Skeletal muscle tissue (tissue), 4 donors: ENCODE measurements around the gene PRTG. TPM values are rescaled to one million over a fixed set of nuclear protein-coding genes. Genes with fewer than 3 reads are reported as not detected.

Source experiments
- H3K27ac ChIP-seq: one replicate; pipeline ENCODE4 v1.7.0; 2013; ENCODE audit warnings: mild to moderate bottlenecking, low read depth, low read length, inconsistent platforms
- H3K27me3 ChIP-seq, 3 donors: one replicate each; pipeline ENCODE4 v1.7.0; 2013; ENCODE audit warnings: low read length in 3 of 3; ENCODE audit not compliant: control insufficient read depth in 3 of 3, insufficient read depth in 3 of 3
- H3K36me3 ChIP-seq, 3 donors: one replicate each; pipeline ENCODE4 v1.7.0; 2013; ENCODE audit warnings: low read length in 3 of 3; ENCODE audit not compliant: control insufficient read depth in 3 of 3, insufficient read depth in 3 of 3
- H3K4me1 ChIP-seq, 3 donors: one replicate each; pipeline ENCODE4 v1.7.0; 2013; ENCODE audit warnings: low read length in 3 of 3, mild to moderate bottlenecking in 3 of 3; ENCODE audit not compliant: control insufficient read depth in 3 of 3, insufficient read depth in 3 of 3
- H3K4me3 ChIP-seq, 3 donors: one replicate each; pipeline ENCODE4 v1.7.0; 2013; ENCODE audit warnings: low read length in 3 of 3
- H3K9ac ChIP-seq, 3 donors: one replicate each; pipeline ENCODE4 v1.7.0; 2013; ENCODE audit warnings: low read length in 3 of 3, mild to moderate bottlenecking in 3 of 3, moderate library complexity in 2 of 3, low read depth in 1 of 3
- H3K9me3 ChIP-seq, 3 donors: one replicate each; pipeline ENCODE4 v1.7.0; 2013; ENCODE audit warnings: low read length in 3 of 3; ENCODE audit not compliant: control insufficient read depth in 3 of 3
- total RNA-seq: library from RNA; depleted of rRNA; stranded (reverse); fragments of >200 nt; gene quantifications from one replicate; pipeline ENCODE4 v1.2.3, GENCODE V29; 2014
- donor health status: Osteomylitis.

PRTG gene
- total RNA-seq, 1 donor from 2014 or later = 4.7 TPM

- Histone ChIP-seq H3K4me1 (no peaks in the 10 kb centered on the region), H3K4me3 (no peak overlapping the region), H3K27me3 (no peaks in the 10 kb centered on the region), H3K9ac (no peak overlapping the region), H3K9me3 (no peaks in the 10 kb centered on the region), H3K27ac (no peak overlapping the region), H3K36me3 (no peaks in the 10 kb centered on the region)
Observed at GRCh38 chr15:55683376-55683775, 59.6 kb downstream of the PRTG start.

DNA sequence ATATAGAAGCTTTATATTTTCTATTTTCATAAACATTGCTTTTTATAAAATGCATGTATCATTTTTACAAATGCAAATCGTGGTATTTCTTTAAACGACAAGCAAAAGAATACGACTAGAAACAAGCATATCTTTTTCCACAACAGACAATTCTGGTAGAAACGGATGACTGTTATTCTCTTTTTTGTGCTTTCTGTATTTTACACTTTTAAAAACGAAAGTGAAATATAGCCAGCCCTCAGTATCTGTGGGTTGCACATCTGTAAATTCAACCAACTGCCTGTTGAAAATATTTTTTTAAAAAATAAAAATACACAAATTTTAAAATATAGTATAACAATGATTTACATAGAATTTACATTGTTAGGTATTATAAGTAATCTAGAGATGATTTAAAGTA is 61.3 kb downstream of the PRTG start:
- H3K27me3 ChIP-seq = no peaks in the 10 kb centered on the region
- no peaks in the 10 kb centered on the region for H3K36me3 ChIP-seq
- H3K9ac ChIP-seq = no peak overlapping the region
- H3K27ac ChIP-seq = no peak overlapping the region
- no peaks in the 10 kb centered on the region for H3K9me3 ChIP-seq
- H3K4me1 ChIP-seq = no peaks in the 10 kb centered on the region
- H3K4me3 ChIP-seq = no peak overlapping the region

- Histone ChIP-seq H3K9ac (no peak overlapping the region), H3K36me3 (no peaks in the 10 kb centered on the region), H3K9me3 (no peaks in the 10 kb centered on the region), H3K27me3 (no peaks in the 10 kb centered on the region), H3K4me3 (no peak overlapping the region), H3K4me1 (no peaks in the 10 kb centered on the region), H3K27ac (no peak overlapping the region)
Observed at GRCh38 chr15:55676507-55676906, 66.4 kb downstream of the PRTG start.

GRCh38 chr15:55673287-55673686 is 69.7 kb downstream of the PRTG start:
- no peaks in the 10 kb centered on the region for H3K4me1 ChIP-seq
- H3K36me3 ChIP-seq = no peaks in the 10 kb centered on the region
- H3K27me3 ChIP-seq = no peaks in the 10 kb centered on the region
- H3K4me3 ChIP-seq = no peak overlapping the region
- H3K27ac ChIP-seq = no peak overlapping the region
- H3K9me3 ChIP-seq = no peaks in the 10 kb centered on the region
- H3K9ac ChIP-seq = no peak overlapping the region

- Histone ChIP-seq H3K9me3 (no peaks in the 10 kb centered on the region), H3K27me3 (no peaks in the 10 kb centered on the region), H3K27ac (no peak overlapping the region), H3K4me3 (no peak overlapping the region), H3K4me1 (no peaks in the 10 kb centered on the region), H3K9ac (no peak overlapping the region), H3K36me3 (no peaks in the 10 kb centered on the region)
Observed at GRCh38 chr15:55669270-55669669, 73.7 kb downstream of the PRTG start.

- H3K9ac ChIP-seq = no peak overlapping the region
- no peaks in the 10 kb centered on the region for H3K27me3 ChIP-seq
- H3K4me1 ChIP-seq = no peaks in the 10 kb centered on the region
- no peak overlapping the region for H3K4me3 ChIP-seq
- H3K36me3 ChIP-seq = no peaks in the 10 kb centered on the region
- H3K9me3 ChIP-seq = no peaks in the 10 kb centered on the region
- no peak overlapping the region for H3K27ac ChIP-seq
Observed at GRCh38 chr15:55665605-55666227, 77.2 kb downstream of the PRTG start.

DNA sequence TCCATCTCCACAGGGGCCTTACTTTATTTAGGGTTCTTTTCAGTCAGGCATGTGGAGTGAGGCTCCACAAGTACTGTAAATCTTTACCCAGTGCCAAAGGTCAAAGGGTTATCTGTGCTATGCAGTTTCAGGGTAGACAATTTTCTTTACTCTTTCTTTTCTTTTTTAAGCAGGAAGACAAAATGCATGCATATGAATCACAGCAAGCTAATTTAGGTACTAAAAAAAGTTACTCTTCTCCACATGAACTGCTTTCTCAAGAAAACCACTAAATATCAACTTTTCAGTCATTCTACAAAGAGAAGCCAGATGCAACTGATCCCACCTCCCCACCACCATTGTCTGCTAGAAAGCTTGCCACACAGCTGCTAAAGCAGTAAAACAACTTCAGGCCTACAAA is 81.5 kb downstream of the PRTG start:
- H3K9me3 ChIP-seq = no peaks in the 10 kb centered on the region
- no peak overlapping the region for H3K9ac ChIP-seq
- no peaks in the 10 kb centered on the region for H3K27me3 ChIP-seq
- H3K4me1 ChIP-seq = no peaks in the 10 kb centered on the region
- no peaks in the 10 kb centered on the region for H3K36me3 ChIP-seq
- H3K27ac ChIP-seq = no peak overlapping the region
- no peak overlapping the region for H3K4me3 ChIP-seq

DNA sequence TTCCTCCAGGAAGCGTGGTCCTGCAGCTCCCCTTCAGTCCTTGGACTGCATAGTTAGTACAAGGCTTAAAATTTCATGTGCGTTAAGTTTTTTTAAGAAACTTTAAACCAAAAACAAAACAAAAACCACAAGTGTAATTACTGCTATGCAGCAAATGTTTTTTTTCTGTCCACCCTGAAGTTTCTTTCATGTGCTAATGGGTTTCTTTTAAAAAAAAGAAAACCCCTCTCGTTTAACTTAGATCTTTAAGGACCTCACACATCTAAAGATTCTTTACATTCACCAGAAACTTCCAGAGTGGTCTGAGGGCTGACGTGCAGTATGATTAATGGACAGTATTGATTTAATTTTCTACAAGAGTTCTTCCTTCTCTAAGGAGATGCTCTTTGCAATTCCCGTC is 82.8 kb downstream of the PRTG start:
- Histone ChIP-seq H3K9me3 (no peaks in the 10 kb centered on the region), H3K9ac (no peak overlapping the region), H3K4me1 (no peaks in the 10 kb centered on the region), H3K36me3 (no peaks in the 10 kb centered on the region), H3K4me3 (no peak overlapping the region), H3K27me3 (no peaks in the 10 kb centered on the region), H3K27ac (no peak overlapping the region)

GRCh38 chr15:55659481-55659880 is 83.5 kb downstream of the PRTG start:
- Histone ChIP-seq H3K4me3 (no peak overlapping the region), H3K4me1 (no peaks in the 10 kb centered on the region), H3K9ac (no peak overlapping the region), H3K27me3 (no peaks in the 10 kb centered on the region), H3K27ac (no peak overlapping the region), H3K9me3 (no peaks in the 10 kb centered on the region), H3K36me3 (no peaks in the 10 kb centered on the region)

DNA sequence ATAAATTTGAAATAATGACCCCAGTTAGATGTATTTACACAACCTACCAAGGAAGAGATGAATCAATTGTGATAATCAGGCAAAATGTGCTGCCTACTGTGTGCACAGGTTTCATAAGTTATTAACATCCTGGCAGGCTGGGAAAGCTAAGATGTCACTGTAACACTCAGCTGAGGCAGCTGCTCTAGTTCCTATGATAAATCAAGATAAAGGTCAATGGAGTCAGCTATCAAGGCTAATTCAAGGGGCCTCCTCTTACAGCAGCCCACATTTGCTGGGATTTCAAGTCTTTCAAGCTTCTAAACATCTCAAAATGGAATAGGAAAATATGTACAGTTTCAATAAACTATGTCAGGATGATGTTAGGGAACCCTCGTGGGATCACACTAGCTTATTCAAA is 84.1 kb downstream of the PRTG start:
- H3K27me3 ChIP-seq = no peaks in the 10 kb centered on the region
- no peak overlapping the region for H3K27ac ChIP-seq
- H3K36me3 ChIP-seq = no peaks in the 10 kb centered on the region
- H3K4me1 ChIP-seq = no peaks in the 10 kb centered on the region
- no peaks in the 10 kb centered on the region for H3K9me3 ChIP-seq
- no peak overlapping the region for H3K9ac ChIP-seq
- no peak overlapping the region for H3K4me3 ChIP-seq
